Left renal cortex interstitium (tissue), 4 donors: ENCODE measurements around the gene F3. TPM values are rescaled to one million over a fixed set of nuclear protein-coding genes. Genes with fewer than 3 reads are reported as not detected.

Experiments
- polyA plus RNA-seq, 4 donors: library from polyadenylated mRNA; unstranded; fragments of 120-200 nt; gene quantifications; one replicate each; pipeline ENCODE4 v1.2.1, GENCODE V29; 2013; ENCODE audit not compliant: insufficient read length in 4 of 4

F3 gene
- polyA plus RNA-seq, 4 donors: 39.9 to 58.7 (median 47.6) TPM

Other genes with a start within 250 kb of the F3 start
- gene ABCD3, start 123.4 kb downstream of the F3 start, polyA plus RNA-seq: 10 to 100 TPM; 59.2 to 74.4 (median 66.9) TPM